IMR-90 (cell line): ENCODE results near the gene RXRG. TPM values are rescaled to one million over a fixed set of nuclear protein-coding genes. Genes with fewer than 3 reads are reported as not detected.

Experiments
- ATAC-seq: fragments of 200-7000 bp; cut with Tn5 transposase; 2 replicates; pipeline ENCODE4 v1.9.1; 2020; ENCODE audit warnings: low read depth, mild to moderate bottlenecking, moderate library complexity
- BruUV-seq: library from RNA; stranded (reverse); fragments of 400-500 nt; replicated peaks from 2 replicates; lab custom pipeline; 2021; lab: Mats Ljungman, UMichigan
- CTCF ChIA-PET: fragments of 300-600 bp; formaldehyde crosslinking; extraction: SDS; loops from one replicate; lab custom pipeline; 2021; ENCODE audit warnings: antibody characterized with exemption; lab: Yijun Ruan, JAX
- POLR2A ChIA-PET: fragments of 300-600 bp; sonication (Branson Sonifier 250); formaldehyde crosslinking; loops from one replicate; lab custom pipeline; 2022; ENCODE audit warnings: antibody characterized with exemption; ENCODE audit not compliant: unreplicated experiment; lab: Charles Lee
- DNase-seq: peaks from one replicate; pipeline ENCODE4 v3.0.0; 2013
- H2AFZ ChIP-seq: replicated peaks from 2 replicates; pipeline ENCODE3; 2013; ENCODE audit warnings: low read length, mild to moderate bottlenecking; ENCODE audit not compliant: poor library complexity
- H2AK5ac ChIP-seq: 2 replicates; pipeline ENCODE4 v1.6.1; 2013; ENCODE audit warnings: low read depth, low read length, inconsistent platforms
- H2AK9ac ChIP-seq: replicated peaks from 2 replicates; pipeline ENCODE3; 2013; ENCODE audit warnings: mild to moderate bottlenecking, low read depth, low read length, moderate library complexity; ENCODE audit not compliant: poor library complexity
- H2BK120ac ChIP-seq: 2 replicates; pipeline ENCODE4 v1.6.1; 2013; ENCODE audit warnings: low read depth, low read length, inconsistent platforms
- H2BK15ac ChIP-seq: 3 replicates; pipeline ENCODE4 v1.6.1; 2013; ENCODE audit warnings: low read depth, low read length, inconsistent platforms
- H2BK20ac ChIP-seq: 2 replicates; pipeline ENCODE4 v1.6.1; 2013; ENCODE audit warnings: low read depth, mild to moderate bottlenecking, inconsistent platforms, low read length, moderate library complexity
- H2BK5ac ChIP-seq: 2 replicates; pipeline ENCODE4 v1.6.1; 2013; ENCODE audit warnings: mild to moderate bottlenecking, low read depth, low read length, inconsistent platforms; ENCODE audit not compliant: poor library complexity, severe bottlenecking
- H3K14ac ChIP-seq: replicated peaks from 2 replicates; pipeline ENCODE4 v1.6.1; 2013; ENCODE audit warnings: low read depth, low read length, inconsistent platforms
- H3K18ac ChIP-seq: 2 replicates; pipeline ENCODE4 v1.6.1; 2013; ENCODE audit warnings: low read depth, low read length, control low read depth
- H3K23ac ChIP-seq: 2 replicates; pipeline ENCODE4 v1.6.1; 2013; ENCODE audit warnings: low read depth, low read length, inconsistent platforms
- H3K27ac ChIP-seq: 2 replicates; pipeline ENCODE4 v1.5.1; 2013; ENCODE audit warnings: mild to moderate bottlenecking, control low read depth, low read length; ENCODE audit not compliant: insufficient read depth
- H3K27me3 ChIP-seq: 2 replicates; pipeline ENCODE4 v1.6.1; 2013; ENCODE audit warnings: low read length; ENCODE audit not compliant: control insufficient read depth, insufficient read depth
- H3K36me3 ChIP-seq: 2 replicates; pipeline ENCODE4 v1.6.1; 2013; ENCODE audit warnings: low read length, mixed read lengths; ENCODE audit not compliant: control insufficient read depth, insufficient read depth
- H3K4ac ChIP-seq: 2 replicates; pipeline ENCODE4 v1.6.1; 2013; ENCODE audit warnings: low read depth, low read length, inconsistent platforms
- H3K4me1 ChIP-seq: 2 replicates; pipeline ENCODE4 v1.6.1; 2013; ENCODE audit warnings: low read length, mixed read lengths; ENCODE audit not compliant: control insufficient read depth, insufficient read depth
- H3K4me2 ChIP-seq: 2 replicates; pipeline ENCODE4 v1.6.1; 2013; ENCODE audit warnings: low read depth, mild to moderate bottlenecking, control low read depth, low read length, moderate library complexity
- H3K4me3 ChIP-seq: 2 replicates; pipeline ENCODE4 v1.5.1; 2013; ENCODE audit warnings: low read depth, mild to moderate bottlenecking, control low read depth, low read length, moderate library complexity; ENCODE audit not compliant: insufficient read depth
- H3K56ac ChIP-seq: 2 replicates; pipeline ENCODE4 v1.6.1; 2013; ENCODE audit warnings: low read length, inconsistent platforms; ENCODE audit not compliant: insufficient read depth; ENCODE audit errors: extremely low read depth
- H3K79me1 ChIP-seq, 2 experiments: 2 replicates each; pipeline ENCODE4 v1.6.1; 2013; ENCODE audit warnings: low read length in 2 of 2, inconsistent platforms in 1 of 2, low read depth in 1 of 2
- H3K9ac ChIP-seq: 2 replicates; pipeline ENCODE4 v1.6.1; 2013; ENCODE audit warnings: low read depth, low read length, control low read depth
- H3K9me1 ChIP-seq: 2 replicates; pipeline ENCODE4 v1.6.1; 2013; ENCODE audit warnings: low read length, inconsistent platforms; ENCODE audit not compliant: insufficient read depth
- H3K9me3 ChIP-seq: 2 replicates; pipeline ENCODE4 v1.6.1; 2013; ENCODE audit warnings: low read length; ENCODE audit not compliant: control insufficient read depth, insufficient read depth
- H4K20me1 ChIP-seq: 2 replicates; pipeline ENCODE4 v1.6.1; 2013; ENCODE audit warnings: low read length, inconsistent platforms; ENCODE audit not compliant: insufficient read depth
- H4K5ac ChIP-seq: 2 replicates; pipeline ENCODE4 v1.6.1; 2013; ENCODE audit warnings: mild to moderate bottlenecking, low read depth, low read length, control low read depth
- H4K8ac ChIP-seq, 2 experiments: 2 replicates each; pipeline ENCODE4 v1.6.1; 2013; ENCODE audit warnings: low read depth in 2 of 2, low read length in 2 of 2, control low read depth in 1 of 2, inconsistent platforms in 1 of 2
- H4K91ac ChIP-seq: 2 replicates; pipeline ENCODE4 v1.6.1; 2013; ENCODE audit warnings: low read depth, low read length, inconsistent platforms; ENCODE audit not compliant: insufficient read depth
- BHLHE40 ChIP-seq: fragments of 150-350 bp; IDR thresholded peaks from 2 replicates; pipeline ENCODE4 v1.6.1; 2016; ENCODE audit warnings: mild to moderate bottlenecking, low read depth, low read length
- CTCF ChIP-seq: conservative IDR thresholded peaks from 2 replicates; pipeline ENCODE4 v1.5.1; 2012; ENCODE audit warnings: mild to moderate bottlenecking, low read depth, low read length, improper control_type of control experiment
- FOS ChIP-seq: fragments of 150-350 bp; IDR thresholded peaks from 2 replicates; pipeline ENCODE4 v1.6.1; 2016; ENCODE audit warnings: low read depth, low read length
- MAFK ChIP-seq: IDR thresholded peaks from 2 replicates; pipeline ENCODE4 v1.6.1; 2012; ENCODE audit warnings: low read depth, low read length, improper control_type of control experiment
- MXI1 ChIP-seq: IDR thresholded peaks from 2 replicates; pipeline ENCODE4 v1.6.1; 2012; ENCODE audit warnings: low read depth, mild to moderate bottlenecking, low read length, moderate library complexity, borderline replicate concordance
- RAD21 ChIP-seq: IDR thresholded peaks from 2 replicates; pipeline ENCODE4 v1.6.1; 2012; ENCODE audit warnings: low read length, improper control_type of control experiment
- RFX5 ChIP-seq: IDR thresholded peaks from 2 replicates; pipeline ENCODE4 v1.8.0; 2012; ENCODE audit warnings: low read depth, mild to moderate bottlenecking, low read length, moderate library complexity
- USF2 ChIP-seq: fragments of 150-350 bp; IDR thresholded peaks from 2 replicates; pipeline ENCODE4 v1.6.1; 2017; ENCODE audit warnings: mild to moderate bottlenecking, antibody characterized with exemption, low read length, low read depth
- WGBS, 2 experiments: methylation state at CpG; one replicate each; pipeline versions ENCODE4 v1.1.5 to v1.1.7; 2013; ENCODE audit warnings: missing lambda C conversion rate in 2 of 2; ENCODE audit not compliant: insufficient read length in 1 of 2; ENCODE audit errors: extremely low coverage in 2 of 2; 5-methylcytosine and 5-hydroxymethylcytosine counted together
- dilution Hi-C: fragments of 300-500 bp; cut with HindIII; formaldehyde crosslinking; loops from one replicate; pipeline ENCODE4 v1.14.3; 2018; ENCODE audit warnings: low sequenced_read_pairs; ENCODE audit not compliant: unreplicated experiment
- in situ Hi-C: fragments of 300-500 bp; cut with MboI; formaldehyde crosslinking; loops from 3 replicates; pipeline ENCODE4 v1.14.3; 2019; ENCODE audit warnings: low sequenced_read_pairs, inconsistent platforms, mixed read lengths
- intact Hi-C: fragments of 100-400 bp; cut with micrococcal nuclease; formaldehyde crosslinking; loops from 2 replicates; pipeline ENCODE4 v1.10.0; 2022
- polyA plus RNA-seq, 3 experiments: library from polyadenylated mRNA; depleted of rRNA; stranded (reverse); fragments of >200 nt; gene quantifications; 2 replicates each; pipeline ENCODE4 v1.2.3, GENCODE V29; 2012; ENCODE audit warnings: low replicate concordance in 1 of 3
- total RNA-seq: library from RNA; depleted of rRNA; stranded (reverse); fragments of >200 nt; gene quantifications from 2 replicates; pipeline ENCODE4 v1.2.3, GENCODE V29; 2012

RXRG gene
- total and polyA plus RNA-seq, 2 of the 4 experiments (the other 2 are of a cell fraction): not detected

- ChIA-PET POLR2A (no interaction called here), CTCF (no interaction called here)
- no peak overlapping the region for H3K27ac ChIP-seq
- in situ Hi-C loops (loop anchor here (25.0 kb wide), 1 partner anchor 554 kb away; no protein-coding TSS in a partner anchor), dilution Hi-C loops (loop anchor here (25.0 kb wide), 1 partner anchor 204 kb away; no protein-coding TSS in a partner anchor), intact Hi-C loops (no loop called here)
- H3K9ac ChIP-seq: no peak overlapping the region
- H2AK5ac ChIP-seq: no peak overlapping the region
- BruUV-seq: no TSS peak
- no peak overlapping the region for H2AK9ac ChIP-seq
- H2BK15ac ChIP-seq: no peak overlapping the region
- no peaks in the 10 kb centered on the region for H3K9me3 ChIP-seq
- H2BK20ac ChIP-seq: no peak overlapping the region
- no peak for TF ChIP-seq RAD21
- TF ChIP-seq FOS: no peak
- no peak for TF ChIP-seq CTCF
- no peak for TF ChIP-seq BHLHE40
- TF ChIP-seq MAFK: no peak
- no peak for TF ChIP-seq RFX5
- no peak for TF ChIP-seq MXI1
- TF ChIP-seq USF2: no peak
- DNase-seq (peak; percentile 28), ATAC-seq (0 out of 2 replicates have a peak, but pooled peaks have one; percentile 21)
- no peak overlapping the region for H3K4me3 ChIP-seq
- H3K79me1 ChIP-seq: no peaks in the 10 kb centered on the region
- no peak overlapping the region for H2AFZ ChIP-seq
- no peak overlapping the region for H2BK5ac ChIP-seq
- H3K9me1 ChIP-seq: no peaks in the 10 kb centered on the region
- H4K20me1 ChIP-seq: no peaks in the 10 kb centered on the region
- WGBS, 2 experiments: 42% methylated on average over 4 of the region's 6 CpGs; no CpG with 5 or more reads in 1 of the 2 experiments
- no peak overlapping the region for H4K5ac ChIP-seq
- H3K4me1 ChIP-seq: no peaks in the 10 kb centered on the region; the same call in 1 of the 2 replicates
- H3K14ac ChIP-seq: no peak overlapping the region
- no peak overlapping the region for H3K23ac ChIP-seq
- no peak overlapping the region for H3K56ac ChIP-seq
- no peak overlapping the region for H4K91ac ChIP-seq
- no peak overlapping the region for H4K8ac ChIP-seq
- H3K4me2 ChIP-seq: no peak overlapping the region
- peaks cover 1% of the 10 kb centered on the region; the same call in 1 of the 2 replicates for H3K27me3 ChIP-seq
- H3K18ac ChIP-seq: no peak overlapping the region
- H3K4ac ChIP-seq: no peak overlapping the region
- no peak overlapping the region for H2BK120ac ChIP-seq
- no peaks in the 10 kb centered on the region for H3K36me3 ChIP-seq
Measured at GRCh38 chr1:165383067-165383466, 61.9 kb downstream of the RXRG start.
